SK-N-DZ (cell line): ENCODE measurements around the gene SLC27A5.
"Not testable (repeated sequence)": the region's sequence is repeated elsewhere in the genome, so short reads cannot be mapped to it uniquely, and the experiment has no call there.

Experiments
- DNase-seq: peaks from one replicate; pipeline ENCODE4 v3.0.0-alpha.2; 2015; ENCODE audit warnings: low spot score

The SLC27A5 gene

DNA sequence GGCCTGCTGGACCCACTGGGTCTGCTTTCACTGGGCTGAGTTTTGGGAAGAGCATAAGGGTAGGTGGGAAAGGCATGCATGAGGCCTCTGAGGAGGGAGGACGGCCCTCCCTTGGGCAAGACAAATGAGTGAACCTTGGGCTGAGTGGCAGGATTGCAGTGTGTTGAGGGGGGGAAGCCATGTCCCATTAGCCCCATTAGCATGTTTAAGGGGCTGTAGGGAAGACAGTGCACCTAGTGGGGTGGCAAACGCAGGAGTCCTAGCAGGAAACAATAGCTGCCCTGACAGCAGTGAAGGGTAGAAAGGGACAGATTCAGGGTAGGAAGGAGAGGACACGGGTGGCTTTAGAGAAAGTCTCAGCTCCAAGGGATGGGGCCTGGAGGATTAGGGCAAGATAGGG is 10.9 kb upstream of the SLC27A5 start:
- DNase-seq, result no peak

- DNase-seq, result no peak
Observed at GRCh38 chr19:58521651-58522050, 9.9 kb upstream of the SLC27A5 start.

DNA sequence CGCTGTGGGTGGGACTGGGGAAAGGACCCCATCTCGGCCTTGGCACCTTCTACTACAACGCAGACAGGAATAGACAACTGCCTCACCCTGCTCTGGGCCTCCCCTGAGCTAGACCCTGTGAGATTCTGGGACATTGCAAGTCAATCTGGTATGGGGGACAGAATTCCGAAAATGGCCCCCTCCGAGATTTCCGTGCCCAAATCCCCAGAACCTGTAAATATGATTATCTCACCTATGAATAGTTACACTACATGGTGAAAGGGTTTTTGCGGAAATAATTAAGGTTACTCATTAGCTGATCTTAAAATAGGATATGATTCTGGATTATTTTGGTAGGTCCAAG is 8.4 kb upstream of the SLC27A5 start:
- no peak for DNase-seq

- peak; percentile 91 for DNase-seq
Observed at GRCh38 chr19:58519355-58520256, 7.8 kb upstream of the SLC27A5 start, which contains the start of gene ZBTB45. ZBTB45 (minus strand) TSS chr19:58519810; CDS start chr19:58517673, 2,137 bp downstream.

DNA sequence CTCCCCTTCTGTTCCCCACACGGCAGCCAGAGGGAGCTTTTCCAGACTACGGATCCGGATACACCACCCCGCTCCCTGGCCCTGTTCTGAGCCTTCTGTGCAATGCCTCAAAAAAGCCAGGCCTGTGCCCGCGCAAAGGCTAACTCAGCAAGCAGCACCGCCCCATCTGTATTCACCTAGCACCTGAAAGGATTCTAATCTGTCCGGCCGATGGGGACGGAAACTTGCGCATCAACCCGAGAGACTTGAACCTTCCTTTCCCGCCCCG is 7.2 kb upstream of the SLC27A5 start:
- peak; percentile 68 for DNase-seq

- no peak for DNase-seq
Observed at GRCh38 chr19:58518256-58519086, 6.7 kb upstream of the SLC27A5 start.

- no peak for DNase-seq
Observed at GRCh38 chr19:58516964-58517833, 5.4 kb upstream of the SLC27A5 start.

DNA sequence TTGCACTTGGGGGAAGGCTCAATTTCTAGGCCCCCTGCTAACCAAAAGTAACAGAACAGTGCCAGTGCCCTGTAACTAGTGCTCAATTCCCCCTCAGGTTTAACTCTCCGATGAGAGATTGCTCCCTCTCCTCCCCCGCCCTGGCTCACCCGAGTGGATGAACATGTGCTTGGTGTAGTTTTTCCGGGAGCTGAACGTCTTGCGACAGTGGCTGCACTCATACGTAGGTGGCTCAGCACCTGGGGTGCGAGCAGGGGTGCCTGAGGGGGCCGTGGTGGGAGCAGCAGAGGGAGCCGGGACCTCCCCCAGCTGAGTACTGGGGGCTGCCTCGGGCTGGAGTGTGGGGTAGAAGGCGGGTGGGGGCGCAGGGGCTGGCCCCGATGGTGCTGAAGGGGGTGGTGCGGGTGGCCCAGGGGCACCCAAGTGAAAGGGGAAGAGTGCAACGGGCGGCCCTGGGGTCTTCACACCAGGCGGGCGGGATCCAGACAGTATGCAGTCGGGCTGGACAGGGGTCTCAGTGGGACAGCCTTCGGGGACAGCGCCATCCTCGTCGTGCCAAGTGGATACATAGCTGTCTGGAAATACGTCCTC is 4.5 kb upstream of the SLC27A5 start:
- DNase-seq, result no peak

- no peak for DNase-seq
Observed at GRCh38 chr19:58515259-58515658, 3.5 kb upstream of the SLC27A5 start.

DNA sequence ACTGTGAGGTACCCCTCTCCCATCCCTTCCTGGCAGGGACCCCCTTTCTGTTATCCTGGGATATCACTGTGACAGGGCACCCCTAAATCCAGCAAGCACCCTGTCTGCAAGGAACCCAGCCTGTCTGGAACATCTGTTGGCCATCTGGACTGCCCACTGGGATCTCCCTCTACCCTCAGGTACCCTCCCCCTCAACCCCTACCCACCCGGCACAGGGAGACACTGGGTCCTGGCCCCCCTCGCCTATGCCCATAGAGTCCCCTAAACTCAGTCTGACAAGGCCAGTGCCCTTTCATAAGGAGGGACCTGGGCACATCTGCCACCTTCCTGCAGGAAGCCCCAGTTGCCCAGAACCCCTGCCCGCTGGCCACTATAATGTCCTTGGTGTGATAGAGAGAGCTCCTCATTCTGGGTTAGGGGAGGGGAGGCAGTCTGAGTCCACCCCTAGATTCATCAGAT is 2.8 kb upstream of the SLC27A5 start:
- no peak for DNase-seq

- DNase-seq, result no peak
Observed at GRCh38 chr19:58513694-58514563, 2.1 kb upstream of the SLC27A5 start.

- no peak for DNase-seq
Observed at GRCh38 chr19:58513213-58513693, 1.5 kb upstream of the SLC27A5 start.

DNA sequence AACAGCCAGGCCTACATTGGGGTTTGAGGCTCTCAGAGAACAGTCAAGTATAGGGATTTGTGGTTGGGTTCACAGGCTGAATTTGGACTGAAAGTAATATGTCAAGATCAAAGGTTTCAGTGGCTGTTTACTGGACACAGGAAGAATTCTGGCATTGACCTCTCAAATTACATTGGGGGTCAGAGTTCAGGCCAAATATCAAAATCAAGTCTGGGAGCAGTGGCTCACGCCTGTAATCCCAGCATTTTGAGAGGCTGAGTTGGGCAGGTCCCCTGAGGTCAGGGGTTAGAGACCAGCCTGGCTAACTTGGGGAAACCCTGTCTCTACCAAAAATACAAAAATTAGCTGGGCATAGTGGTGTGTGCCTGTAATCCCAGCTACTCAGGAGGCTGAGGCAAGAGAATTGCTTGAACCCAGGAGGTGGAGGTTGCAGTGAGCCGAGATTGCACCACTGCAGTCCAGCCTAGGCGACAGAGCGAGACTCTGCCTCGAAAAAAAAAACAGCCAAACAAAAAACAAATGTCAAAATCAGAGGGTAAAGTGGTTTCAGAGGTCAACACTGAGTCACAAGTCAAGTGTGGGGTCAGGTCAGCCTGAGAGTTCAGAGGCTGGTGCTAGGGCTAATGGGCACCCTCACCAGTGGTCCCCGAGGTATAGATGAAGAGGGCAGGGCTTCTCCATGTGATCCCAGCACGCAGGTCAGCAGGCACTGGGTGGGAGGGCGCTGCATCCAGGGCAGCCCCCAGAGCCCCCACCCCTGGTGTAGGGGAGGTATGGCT is 1.5 kb downstream of the SLC27A5 start:
- DNase-seq, result no peak

DNA sequence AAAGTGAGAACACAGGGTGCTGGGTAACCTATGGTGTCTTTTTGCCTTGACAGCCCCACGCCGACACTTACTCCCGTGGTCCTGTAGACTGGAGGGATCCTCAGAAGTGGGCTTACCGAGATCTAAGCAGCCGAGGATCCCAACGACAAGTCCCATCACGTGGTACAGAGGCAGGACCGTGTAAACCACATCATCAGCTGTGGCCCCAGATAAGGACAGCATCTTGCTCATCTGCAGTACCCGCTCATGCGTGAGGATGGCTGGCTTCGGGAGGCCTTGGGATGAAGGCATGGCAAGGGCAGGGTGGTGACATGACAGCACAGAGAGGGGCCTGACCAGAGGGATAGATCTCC is 2.1 kb downstream of the SLC27A5 start:
- no peak for DNase-seq

- not testable (repeated sequence) for DNase-seq
Observed at GRCh38 chr19:58507602-58508223, 4.1 kb downstream of the SLC27A5 start.

DNA sequence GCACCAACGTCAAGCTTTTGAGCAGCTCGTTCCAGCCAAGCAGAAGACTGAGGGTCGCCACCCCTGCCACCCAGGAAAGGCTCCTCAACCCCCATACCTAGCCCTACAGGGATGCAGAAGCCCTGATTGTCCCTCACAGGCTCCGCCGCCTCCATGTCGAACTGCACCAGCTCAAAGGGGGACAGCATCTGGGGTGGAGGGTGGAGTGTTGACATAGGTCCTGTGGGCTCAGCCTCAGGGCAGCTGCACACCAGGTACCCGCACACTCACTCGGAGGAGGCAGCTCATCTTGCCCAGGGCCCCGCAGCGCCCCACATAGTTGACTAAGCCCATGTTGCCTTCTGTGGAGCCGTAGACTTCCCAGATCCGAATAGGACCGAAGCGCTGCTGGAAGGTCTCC is 11.6 kb downstream of the SLC27A5 start:
- DNase-seq, result no peak

DNA sequence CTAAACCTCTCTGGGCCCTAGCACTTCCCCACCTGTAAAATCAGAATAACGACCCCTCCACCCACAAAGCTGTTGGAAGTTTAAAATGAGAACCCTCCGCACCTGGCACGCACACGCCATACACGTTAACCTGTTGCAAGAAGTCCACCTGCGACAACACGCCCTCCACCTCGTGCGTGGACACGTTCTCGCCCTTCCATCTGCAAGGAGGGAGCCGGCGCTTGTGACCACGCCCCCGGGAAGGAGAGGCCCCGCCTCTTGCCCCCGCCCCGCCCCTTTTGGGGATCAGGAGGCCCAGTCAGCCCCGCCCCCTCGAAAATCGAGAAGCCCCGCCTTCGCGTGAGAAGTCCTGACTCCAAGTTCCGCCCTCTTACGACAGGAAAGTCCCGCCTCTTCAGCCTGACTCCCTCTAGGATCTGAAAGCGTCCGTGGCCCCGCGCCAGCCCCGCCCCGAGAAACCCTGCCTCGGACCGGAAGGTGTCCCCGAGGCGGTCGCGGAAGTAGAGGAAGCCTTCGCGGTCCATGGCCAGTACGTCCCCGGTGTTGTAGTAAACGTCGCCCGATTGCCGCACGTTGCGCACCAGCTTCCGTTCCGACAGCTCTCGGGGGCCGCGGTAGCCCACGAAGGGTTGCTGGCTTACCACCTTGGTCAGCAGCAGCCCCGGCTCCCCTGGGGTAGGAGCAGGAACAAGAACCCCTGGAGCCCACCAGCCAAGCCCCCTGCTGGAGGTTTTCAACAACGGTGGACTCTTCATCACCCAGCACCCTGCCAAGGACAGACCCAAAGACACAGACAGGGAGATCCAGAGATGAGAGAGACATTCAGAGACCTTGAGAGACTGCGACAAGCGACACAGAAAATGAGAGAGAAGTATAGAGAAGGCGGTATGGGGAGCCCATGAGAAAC is 12.5 kb downstream of the SLC27A5 start:
- peak; percentile 96 for DNase-seq
